GM19468 (cell line): Measurements from ENCODE around the gene ZNF101.
A peak's percentile ranks its signal among the peaks of the same experiment; 100 is the strongest.

Source experiments
- ATAC-seq: cut with Tn5 transposase; IDR thresholded peaks from one replicate; pipeline ENCODE4 v1.9.1; 2021; ENCODE audit warnings: mild to moderate bottlenecking, moderate library complexity, moderate number of reproducible peaks; ENCODE audit not compliant: unreplicated experiment; ENCODE audit errors: extremely low read depth

Gene ZNF101

DNA sequence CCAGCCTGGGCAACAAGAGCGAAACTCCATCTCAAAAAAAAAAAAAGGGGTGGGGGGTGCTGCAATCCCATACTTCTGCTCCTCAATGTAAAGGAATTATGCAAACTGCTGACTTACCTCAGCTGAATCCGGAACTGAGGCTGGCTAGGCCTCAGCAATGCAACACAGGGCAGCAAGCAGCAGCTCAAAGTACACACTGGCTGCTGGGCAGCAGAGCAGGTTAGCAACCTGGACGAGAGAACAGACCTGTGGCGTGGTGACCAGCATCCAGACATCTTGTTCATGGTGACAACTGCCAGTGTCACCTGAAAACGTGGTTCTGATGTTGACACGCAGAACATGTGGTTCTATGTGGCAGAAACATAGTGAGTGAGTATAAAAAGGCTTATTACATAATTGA is 36.2 kb downstream of the ZNF101 start:
- no peak for ATAC-seq

DNA sequence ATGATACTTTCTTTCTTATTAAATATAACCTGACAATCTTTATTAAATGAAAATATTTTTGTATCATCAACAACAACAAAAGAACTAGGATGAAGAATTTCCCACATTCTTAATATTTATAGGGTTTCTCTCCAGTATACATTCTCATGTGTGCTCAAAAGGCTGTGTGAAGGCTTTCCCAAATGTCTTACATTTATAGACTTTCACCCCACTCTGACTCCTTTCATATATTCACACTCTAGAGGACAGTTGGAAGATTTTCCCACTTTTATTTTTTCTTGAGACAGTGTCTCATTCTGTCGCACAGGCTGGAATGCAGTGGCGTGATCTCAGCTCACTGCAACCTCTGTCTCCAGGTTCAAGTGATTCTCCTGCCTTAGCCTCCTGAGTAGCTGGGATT is 41.9 kb downstream of the ZNF101 start:
- ATAC-seq, result no peak

DNA sequence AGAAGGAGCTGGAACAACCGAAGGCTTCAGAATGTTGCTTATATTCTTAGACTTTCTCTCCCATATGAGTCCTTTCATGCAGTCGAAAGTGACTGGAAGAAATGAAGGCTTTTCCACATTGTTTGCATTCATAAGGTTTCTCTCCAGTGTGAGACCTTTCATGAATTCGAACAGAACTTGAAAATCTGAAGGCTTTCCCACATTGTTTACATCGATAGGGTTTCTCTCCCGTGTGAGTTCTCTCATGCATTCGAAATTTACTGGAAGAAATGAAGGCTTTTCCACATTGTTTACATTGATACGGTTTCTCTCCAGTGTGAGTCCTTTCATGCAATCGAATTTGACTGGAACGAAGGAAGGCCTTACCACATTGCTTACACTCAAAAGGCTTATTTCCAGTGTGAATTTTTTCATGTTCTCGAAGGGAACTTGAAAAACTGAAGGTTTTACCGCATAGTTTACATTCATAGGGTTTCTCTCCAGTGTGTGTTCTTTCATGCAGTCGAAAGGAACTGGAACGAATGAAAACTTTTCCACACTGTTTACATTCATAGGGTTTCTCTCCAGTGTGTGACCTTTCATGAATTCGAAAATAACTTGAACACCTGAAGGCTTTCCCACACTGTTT is 42.8 kb downstream of the ZNF101 start:
- no peak for ATAC-seq

DNA sequence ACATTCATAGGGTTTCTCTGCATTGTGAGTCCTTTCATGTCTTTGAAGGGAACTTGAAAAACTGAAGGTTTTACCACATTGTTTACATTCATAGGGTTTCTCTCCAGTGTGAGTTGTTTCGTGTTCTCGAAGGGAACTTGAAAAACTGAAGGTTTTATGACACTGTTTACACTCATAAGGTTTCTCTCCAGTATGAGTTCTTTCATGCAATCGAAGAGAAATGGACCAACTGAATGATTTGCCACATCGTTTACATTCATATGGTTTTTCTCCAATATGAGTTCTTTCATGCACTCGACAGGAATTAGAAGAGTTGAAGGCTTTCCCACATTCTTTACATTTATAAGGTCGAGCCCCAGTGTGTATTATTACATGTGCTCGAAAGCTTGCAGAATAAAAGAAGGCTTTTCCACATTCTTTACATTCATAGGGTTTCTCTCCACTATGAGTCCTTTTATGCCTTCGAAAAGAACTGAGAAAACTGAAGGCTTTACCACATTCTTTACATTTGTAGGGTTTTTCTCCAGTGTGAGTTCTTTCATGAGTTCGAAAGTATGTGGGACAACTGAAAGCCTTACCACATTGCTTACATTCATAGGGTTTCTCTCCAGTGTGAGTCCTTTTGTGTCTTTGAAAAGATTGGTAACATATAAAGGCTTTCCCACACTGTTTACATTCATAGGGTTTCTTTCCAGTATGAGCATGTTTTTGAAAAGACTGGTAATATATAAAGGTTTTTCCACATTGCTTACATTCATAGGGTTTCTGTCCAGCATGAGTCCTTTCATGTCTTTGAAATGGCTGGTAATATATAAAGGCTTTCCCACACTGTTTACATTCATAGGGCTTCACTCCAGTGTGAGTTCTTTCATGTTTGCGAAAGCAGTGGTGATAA is 43.5 kb downstream of the ZNF101 start:
- no peak for ATAC-seq

DNA sequence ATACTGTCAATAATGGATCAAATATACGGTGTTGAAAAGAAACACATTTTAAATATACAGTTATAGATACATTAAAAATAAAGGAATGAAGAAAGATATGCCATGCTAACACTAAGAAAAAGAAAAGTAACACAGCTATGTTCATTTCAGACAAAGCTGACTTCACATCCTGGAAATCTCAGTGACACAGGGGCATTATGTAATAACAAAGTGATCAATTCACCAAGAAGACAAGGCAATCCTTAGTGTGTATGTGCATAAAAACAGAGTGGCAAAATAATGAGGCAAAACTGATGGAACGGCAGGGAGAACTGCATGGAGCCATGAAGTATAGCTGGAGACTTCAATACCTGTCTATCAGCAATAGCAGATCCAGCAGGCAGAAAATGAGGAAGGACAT is 51.2 kb downstream of the ZNF101 start:
- no peak for ATAC-seq

DNA sequence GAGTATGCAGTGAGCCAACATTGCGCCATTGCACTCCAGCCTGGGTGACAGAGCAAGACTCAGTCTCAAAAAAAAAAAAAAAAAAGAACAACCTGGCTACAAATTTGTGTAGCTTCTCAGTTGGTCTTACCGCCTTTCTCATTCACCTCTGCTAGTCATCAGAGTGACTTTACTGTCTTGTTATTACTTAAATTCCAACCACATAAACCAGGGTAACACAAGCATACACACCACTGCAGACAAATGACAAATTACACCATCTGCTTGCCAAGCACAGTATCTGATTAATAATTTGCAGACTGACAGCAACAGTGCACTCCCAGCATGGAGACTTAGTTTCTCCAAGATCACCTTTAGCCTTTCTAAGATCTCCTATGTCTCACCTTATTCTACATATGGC is 53.3 kb downstream of the ZNF101 start:
- ATAC-seq, result no peak

DNA sequence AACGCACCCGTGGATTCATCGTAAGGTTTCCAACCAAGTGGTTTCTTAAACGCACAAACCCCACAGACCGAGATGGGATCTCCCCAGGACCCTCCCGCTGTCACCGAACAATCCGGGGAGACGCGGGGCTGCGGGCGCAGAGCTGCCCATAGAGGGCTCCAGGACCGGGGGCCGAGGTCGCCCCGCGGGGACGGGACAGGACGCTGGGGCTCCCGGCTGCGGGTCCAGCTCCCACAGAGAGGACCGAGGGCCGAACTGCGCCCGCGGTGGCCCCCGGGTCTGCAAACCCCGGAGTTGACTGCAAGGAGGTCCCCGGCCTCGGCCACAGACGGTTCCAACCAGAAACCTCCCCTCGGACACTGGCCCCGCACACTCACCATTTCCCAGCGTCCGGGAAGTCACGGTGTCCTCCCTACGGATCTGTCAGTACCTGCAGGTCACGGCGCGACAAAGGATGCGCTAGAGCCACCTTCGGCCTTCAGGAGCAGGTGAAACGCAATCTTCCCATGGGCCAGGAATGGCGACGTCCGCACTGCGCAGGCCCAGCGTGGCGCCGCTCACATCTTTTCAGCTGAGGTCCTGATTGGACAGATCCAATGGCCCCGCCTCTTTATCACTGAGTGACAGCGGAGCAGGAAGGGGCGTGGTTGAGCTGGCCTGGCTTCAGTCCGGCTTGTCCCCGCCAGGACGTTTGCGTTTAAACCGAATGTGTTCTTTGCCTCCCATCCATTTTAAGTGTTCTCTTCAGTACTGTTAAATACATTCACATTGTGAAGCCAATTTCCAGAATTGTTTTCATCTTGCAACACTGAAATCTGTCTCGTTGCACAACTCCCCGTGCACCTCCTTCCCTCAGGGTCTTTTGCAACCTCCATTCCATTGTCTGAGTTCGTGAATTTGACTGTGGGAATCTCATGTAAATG is 64.2 kb downstream of the ZNF101 start, which contains the start of gene ZNF14:
Gene ZNF14, minus strand, starts transcription at position 534 of the 923 bp plus-strand sequence. Its CDS starts 154 bp downstream, at position 380.
- peak; percentile 85 for ATAC-seq
